ENCODE data around the gene JUNB.

JUNB gene

DNA sequence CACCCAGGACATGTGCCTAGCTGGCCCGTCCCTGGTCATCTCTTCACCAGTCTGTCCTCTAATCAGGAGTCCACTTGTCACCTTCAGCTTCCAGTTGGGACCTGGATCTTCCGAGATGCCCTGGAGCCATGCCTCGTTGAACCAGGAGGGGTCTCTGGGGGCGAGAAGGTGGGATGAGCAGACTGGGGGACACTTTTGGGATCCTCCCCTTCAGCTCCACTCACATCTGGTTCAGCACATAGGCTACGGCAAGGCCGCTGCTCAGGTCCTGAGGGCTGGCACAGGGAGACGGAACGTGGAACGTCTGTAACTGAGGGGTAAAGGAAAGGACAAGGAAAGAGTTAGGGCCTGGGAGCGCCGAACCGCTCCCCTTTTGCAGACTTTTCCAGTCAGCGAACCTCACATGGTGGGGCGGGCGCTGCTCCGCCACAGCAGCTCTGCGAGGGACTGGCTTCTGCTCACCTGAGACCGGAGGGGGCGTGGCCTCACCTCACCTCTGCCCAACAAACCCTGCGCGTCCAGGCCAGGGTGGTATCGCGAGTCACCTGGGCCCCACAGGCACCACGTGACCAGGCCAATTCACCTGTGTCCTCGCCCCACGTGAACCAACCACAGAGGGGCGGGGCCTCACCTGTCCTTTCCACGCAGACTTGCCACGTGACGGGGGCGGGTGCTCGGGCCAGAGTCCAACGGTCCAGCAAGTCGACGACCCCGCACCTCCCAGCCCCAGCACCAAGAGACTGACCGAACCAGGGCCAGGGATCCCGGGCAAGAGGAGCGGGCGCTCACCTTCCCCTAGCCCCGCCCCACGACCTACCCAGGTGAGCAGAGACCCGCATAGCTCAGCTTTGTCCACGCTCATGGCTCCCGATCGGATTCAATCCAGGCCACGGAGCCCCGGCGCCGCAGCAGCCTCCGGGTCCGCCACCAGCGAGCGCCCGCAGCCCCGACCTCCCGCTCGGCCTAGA, 16.4 kb upstream of the JUNB start, which contains the start of gene HOOK2:
TSS of gene HOOK2 (minus strand) at position 965 of the 968 bp plus-strand sequence. CDS start at position 862, 103 bp downstream.
- peak; percentile 72 for DNase-seq

DNA sequence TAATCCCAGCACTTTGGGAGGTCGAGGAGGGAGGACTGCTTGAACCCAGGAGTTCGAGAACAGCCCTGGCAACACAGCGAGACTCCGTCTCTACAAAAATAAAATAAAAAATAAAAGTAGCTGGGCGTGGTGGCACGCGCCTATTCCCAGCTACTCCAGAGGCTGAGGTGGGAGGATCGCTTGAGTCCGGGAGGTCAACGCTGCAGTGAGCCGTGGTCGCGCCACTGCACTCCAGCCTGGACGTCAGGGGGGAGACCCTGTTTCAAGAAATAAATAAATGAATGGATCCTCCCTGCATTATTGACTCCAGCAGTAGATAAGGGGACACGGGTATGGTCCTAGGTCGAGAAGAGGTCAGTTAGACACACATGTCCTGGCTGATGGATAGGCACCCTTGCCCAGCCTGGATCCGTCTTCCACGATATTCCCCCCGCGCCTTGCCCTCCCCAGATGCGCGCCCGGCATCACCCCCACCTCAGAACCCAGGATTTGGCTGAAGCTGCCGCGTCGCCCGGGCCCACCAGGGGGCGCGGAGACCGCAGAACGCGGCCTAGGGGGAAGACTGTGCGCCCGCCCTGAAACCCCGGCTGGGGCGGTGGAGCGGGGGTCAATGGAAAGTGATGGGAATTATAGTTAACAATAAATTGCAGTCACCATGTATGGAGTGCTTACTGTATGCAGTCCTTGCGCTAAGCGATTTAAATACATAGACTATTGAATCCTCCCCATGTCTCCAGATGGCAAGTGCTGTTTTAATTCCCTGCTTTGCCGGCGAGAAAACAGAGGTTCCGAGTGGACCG, 13.9 kb upstream of the JUNB start:
- DNase-seq: peak; percentile 89

DNA sequence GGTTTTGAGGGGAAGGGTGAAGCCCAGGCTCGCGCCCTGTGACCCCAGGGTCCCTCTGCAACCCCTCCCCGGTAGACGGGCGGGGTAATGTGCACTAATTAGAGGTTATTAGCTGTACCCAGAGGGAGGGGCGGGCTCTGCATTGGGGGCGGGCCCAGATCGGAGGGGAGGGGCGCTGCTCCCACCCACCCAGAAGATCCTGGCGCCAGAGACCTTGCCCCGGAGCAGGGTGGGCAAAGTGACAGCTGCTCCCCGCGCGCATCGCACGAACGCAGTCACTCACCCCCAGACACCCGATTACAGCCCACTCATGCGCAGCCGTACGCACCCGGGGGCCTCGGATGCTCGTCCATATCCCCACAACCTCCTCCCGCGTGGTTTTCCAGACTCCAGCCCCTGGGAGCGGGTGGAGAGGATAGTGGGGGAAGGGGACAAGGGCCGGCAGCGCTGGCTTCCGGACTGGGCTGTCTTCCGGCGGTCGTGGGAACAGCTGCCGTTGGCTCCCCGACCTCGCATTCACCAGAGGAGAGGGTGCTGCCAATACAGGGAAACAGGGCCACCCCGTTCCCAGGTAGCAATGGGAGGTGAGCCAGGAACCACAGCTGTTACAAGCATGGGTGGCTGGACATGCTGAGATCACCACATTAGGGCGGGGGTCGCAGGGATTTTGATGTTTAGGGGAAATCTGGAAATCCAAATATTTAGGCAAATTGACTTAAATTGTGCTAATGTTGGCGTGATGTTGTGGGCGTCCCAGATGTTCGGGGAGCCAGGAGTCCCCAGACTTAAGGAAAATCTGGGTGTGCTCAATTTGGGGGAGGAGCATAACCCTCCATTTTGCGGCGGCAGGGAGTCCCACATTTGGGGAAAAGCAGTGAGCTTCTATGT, 13.0 kb upstream of the JUNB start:
- DNase-seq: peak; percentile 90

DNA sequence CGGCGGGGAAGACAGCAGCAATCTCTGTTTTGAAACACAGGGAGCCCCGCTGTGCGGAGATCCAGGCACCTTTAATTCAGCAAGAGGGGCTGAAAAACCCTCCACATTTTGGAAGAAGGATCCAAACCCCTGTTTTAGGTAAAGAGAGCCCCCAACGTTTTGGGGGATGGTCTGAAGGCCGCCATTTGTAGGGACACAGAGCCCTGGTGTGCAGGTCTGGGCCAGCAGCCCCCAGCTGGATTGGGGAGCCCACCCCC, 12.5 kb upstream of the JUNB start:
- no peak for DNase-seq

DNA sequence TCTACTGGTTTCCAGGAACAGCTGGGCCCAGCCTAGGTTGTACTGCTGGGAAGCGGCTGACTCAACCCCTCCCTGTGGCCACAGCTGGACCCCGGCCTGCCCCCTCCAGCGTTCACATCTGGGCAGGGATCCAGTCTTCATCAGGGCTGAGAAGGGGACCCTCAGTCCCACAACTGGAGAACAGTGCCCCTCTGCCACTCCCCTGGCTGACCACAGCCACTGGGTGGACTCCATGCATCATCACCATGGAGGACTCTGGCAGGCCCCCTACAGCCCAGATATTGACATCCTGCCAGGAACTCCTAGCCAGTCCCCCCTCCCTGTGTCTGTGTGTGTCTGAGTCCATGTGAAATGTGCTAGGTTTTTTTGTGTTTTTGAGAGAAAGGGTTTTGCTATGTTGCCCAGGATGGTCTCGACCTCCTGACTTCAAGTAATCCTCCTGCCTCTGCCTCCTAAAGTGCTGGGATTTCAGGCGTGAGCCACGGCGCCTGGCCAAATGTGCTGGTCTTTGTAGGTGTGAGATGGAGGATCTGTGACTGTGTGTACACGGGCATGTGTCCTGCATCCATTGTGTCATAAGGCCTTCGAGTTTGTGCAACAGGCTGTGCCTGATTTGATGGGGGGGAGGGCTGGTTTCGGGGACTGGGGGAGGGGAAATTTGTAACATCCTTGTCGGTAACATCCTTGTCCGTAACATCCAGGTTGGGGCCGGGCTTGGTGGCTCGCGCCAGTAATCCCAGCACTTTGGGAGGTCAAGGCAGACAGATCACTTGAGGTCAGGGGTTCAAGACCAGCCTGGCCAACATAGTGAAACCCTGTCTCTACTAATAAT, 11.9 kb upstream of the JUNB start:
- DNase-seq: peak; percentile 92

DNA sequence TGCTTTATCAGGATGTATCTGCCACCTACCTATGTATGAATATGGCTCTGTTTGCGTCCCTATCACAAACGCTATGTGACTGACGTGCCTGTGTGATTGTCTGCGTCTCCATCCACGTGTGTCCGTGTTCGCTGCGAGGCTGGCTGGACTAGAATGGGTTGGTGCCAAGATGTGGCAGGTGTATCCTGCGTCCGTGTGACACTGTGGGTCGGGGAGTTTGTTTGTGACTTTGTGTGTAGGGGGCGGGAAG, 9.2 kb upstream of the JUNB start:
- no peak for DNase-seq

DNA sequence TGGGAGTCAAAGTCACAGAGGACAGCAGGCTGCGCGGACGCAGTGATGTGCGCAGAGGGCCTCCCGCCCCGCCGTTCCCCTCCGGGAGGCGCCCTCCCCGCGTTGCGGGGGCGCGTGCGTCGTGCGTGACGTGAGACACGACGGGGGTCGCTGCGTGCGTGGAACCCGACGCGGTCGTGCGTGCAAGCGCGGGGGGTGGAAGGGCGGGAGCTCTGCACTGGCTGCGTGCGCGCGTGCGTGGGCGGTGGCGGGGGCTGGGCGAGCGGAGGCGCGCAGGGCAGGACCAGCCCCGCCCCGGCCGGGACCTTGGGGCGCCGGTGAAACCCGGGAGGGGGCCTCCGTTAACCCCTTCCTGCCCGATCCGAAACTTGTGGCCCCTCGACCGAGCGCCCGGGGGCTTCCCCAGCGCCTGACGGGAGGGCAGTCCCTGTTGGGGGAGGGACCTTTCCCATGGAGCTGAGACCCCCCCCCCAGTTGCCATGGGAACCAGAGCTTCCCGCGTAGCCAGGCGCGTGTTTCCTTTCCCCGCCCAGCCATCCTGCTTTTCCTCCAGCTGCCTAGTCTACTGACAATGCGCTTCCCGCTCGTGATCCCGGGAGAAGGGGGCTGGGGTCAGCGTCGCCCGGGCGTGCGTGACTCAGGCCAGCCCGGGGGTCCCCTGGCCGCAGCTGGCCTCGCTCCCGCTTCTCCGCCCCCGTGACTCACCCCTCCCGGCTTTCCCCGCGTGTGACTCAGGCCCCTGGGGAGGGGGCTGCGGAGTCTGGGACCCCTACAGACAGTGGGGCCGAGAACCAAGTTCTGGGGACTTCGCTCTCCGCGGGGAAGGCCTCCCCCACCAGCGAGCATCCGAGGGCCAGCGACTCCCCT, 8.6 kb upstream of the JUNB start:
- peak; percentile 93 for DNase-seq

DNA sequence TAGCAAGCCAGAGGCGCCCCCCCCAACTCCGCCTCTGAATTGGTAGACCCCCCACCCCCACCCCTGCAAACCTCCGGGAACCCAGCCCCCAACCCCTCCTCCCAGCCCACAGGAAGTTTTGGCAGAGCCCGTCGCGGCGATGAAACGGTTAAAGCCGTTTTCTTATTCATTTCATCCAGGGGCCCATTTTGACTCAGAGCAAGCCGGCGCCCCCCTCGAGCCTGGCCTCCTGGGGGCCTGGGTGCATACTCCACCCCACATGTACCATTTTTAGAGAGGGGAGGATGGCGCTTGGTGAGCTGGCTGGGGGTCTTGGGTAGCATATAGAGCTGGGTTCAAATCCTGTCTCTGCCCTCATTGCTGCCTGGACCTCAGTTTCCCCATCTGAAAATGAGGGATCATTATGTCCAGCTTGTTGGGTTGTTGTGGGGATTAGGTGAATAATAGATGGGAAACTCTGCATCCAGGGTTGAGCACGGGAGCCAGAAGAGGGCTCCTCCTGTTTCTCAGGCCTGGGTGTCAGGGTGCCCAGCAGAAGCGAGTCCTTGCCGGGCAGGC, 7.9 kb upstream of the JUNB start:
- no peak for DNase-seq

DNA sequence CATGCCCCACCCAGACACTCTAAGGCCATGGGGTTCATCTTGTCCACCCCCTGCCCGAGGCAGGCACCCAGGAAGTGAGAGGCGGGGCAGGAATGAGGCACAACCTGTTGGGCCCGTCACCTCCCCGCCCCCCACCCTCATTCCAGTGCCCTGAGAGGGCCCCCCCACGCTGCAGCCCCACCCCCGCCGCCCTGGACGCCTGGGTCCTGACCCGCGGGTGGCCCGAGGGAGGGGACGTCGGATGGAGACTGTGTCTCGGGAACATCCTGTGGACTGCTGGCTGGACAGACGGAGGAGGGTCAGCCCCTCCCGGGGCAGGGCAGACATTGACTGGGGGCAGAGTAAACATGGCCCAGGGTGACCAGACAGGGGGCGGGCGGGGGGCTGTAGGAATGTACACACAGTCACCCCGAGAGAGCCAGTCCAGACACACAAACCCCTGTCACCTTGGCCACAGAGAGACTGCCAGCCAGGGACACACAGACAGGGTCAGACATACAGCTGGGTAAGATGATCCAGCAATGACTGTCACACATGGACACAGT, 7.4 kb upstream of the JUNB start:
- DNase-seq: no peak

DNA sequence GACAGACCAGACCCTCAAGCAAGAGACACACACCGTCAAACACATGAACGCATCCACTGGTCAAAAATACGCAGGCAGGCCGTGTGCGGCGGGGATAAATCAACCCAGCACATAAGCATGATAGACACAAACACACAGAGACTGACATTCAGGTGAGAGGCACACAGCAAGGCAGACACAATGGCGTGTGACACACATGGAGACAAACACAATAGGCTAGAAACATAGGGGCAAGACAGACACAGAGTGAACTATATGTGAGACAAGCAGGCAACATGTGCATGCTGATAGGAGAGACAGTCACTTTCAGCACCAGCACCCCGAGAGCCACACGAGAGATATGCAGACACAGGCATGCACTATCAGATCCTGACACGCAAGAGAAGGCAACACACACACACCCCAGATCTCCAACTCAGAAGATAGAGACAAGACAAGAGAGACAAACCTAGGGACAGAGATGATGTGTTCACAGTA, 6.9 kb upstream of the JUNB start:
- DNase-seq: no peak

DNA sequence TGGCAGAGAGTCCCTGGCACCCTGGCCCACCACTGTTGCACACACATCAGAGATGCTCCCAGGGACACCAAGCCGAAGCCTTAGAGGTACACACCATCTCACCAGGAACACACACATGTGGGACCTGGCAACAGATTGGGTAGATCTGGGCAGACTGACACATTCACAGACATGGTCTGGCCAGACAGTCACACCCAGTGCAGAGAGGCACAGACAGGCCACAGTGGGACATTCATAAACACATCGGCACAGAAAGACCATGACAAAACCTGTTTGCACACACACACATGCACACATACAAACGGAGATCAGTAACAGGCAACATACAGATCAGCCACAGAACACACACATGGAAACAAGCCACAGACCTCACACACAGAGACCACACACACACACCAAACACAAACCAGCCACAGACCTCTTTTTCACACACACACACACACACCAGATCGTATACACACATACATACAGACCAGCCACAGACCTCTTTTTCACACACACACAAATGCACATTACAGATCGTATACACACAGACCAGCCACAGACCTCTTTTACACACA, 6.3 kb upstream of the JUNB start:
- no peak for DNase-seq

DNA sequence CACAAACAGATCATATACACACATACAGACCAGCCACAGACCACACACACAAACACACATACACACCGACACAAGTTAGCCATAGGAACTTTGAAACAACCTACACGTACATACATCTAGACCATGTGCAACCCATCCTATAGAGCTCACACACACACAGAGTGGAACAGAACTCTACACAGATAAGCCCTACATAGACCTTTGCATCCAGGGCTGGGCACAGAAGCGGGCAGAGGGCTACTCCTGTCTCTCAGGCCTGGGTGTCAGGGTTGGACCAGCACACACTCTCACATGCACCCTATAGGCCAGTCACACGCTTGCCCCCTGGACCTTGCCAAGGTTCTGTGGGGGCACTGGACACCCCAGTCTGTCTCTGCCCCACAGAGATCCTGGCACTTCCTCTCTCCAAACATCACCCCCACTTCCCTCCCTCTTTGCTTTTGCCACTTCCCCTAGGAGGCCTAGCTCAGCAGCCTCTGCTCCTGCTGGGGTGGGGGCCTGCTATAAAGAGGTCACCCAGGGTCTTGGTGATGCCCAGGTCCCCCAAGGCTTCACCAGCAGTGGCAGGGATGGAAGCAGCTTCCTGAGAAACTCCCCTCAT, 5.8 kb upstream of the JUNB start:
- DNase-seq: no peak

DNA sequence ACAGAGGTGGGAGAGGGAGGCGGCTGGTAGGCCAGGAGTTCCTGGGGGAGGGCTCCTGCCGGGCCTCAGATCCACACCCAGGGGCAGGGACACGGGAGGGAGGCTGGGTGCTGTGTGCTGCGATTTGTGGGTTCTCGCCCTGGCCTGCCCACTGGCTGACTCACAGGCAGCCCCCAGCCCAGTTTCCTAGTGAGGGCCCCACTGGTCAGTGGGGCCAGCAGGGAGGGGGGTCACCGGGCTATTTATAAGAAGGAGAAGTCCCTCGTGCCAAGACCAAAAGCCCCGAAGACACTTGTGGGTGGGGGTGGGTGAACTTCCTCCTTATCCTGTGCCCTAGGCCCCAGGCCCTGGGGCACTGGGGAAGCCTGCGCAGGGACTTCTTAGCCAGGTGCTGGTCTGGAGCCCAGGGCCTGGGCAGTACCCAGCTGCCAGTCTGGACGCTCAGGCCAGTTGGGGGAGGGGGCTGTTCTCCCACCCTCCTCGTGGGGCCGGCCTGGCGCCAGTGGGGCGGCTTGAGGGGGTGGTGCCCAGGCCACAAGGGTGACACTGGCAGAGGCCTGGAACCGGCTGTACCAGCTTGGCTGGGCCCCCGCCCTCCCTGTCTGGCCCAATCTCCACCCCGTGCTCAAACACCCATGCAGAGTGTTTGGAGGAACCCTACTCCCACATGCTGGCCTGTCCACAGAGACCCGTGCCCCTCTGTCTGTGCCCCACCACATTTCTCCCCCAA, 5.0 kb upstream of the JUNB start:
- DNase-seq: no peak

DNA sequence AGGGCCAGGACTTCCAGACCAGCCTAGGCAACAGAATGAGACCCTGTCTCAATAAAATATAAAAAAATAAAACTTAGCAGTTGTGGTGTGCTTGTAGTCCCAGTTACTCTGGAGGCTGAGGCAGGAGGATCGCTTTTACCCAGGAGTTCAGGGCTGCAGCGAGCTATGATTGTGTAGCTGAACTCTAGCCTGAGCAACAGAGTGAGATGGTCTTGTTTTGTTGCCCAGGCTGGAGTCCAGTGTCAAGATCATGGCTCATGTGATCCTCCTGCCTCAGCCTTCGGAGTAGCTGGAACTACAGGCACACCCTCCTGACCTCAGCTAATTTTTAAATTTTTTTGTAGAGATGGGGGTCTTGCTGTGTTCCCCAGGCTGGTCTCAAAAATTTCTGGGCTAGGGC, 4.3 kb upstream of the JUNB start:
- DNase-seq: no peak

DNA sequence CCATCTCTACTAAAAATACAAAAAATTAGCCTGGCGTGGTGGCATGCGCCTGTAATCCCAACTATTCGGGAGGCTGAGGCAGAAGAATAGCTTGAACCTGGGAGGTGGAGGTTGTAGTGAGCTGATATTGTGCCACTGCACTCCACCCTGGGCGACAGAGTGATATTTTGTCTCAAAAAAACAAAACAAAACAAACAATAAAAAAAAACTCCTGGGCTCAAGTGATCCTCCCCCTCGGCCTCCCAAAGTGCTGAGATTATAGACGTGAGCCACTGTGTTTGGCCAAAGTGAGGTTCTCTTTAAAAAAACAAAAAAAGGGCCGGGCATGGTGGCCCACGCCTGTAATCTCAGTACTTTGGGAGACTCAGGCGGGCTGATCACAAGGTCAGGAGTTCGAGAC, 3.8 kb upstream of the JUNB start:
- DNase-seq: no peak

DNA sequence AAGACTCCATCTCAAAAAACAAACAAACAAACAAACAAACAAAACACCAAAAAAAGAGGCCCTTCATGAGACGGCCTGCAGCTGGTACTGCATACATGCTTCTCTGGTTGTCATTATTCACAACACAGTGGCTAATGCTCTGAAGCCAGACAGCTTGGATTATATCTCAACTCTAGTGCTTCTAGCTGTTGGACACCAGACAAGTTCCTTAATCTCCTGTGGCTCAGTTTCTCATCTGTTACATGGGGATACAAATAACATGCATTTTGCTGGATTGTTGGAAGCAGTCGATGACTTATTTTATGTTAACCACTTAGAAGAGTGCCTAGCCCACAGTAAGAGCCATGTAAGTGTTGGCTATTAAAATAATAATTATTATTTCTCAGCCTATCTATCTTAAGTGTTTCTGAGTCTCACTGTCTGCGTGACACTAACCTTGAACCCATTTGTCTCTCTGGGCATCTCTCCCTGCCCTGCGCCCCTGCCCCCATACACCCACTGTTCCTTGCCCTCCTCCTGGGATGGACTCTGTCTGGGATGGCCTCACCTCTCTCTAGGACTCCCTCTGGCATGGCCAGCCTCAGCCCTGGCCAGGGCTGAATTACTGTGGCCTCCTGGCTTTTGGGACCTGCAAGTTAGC, 3.1 kb upstream of the JUNB start:
- no peak for DNase-seq

DNA sequence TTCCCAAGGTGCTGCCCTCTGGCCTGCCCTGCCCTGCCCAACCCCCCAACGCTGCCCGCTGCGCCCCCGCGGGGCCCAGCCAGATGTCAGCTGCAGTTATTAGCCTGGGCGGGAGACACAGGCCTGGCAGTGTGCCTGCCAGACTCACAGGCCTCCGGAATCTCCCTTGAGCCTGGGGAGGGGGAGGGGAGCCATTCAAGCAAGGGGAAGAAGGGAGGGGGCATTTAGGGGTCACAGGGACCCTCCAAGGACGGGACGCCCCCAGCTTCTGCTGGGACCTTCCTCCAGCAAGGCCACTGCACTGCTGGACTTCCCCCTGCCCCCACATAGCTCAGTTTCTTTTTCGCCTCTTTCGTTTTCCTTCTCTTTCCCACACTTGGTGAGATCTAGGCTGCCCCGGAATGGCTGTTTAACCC, 2.6 kb upstream of the JUNB start:
- peak; percentile 86 for DNase-seq

DNA sequence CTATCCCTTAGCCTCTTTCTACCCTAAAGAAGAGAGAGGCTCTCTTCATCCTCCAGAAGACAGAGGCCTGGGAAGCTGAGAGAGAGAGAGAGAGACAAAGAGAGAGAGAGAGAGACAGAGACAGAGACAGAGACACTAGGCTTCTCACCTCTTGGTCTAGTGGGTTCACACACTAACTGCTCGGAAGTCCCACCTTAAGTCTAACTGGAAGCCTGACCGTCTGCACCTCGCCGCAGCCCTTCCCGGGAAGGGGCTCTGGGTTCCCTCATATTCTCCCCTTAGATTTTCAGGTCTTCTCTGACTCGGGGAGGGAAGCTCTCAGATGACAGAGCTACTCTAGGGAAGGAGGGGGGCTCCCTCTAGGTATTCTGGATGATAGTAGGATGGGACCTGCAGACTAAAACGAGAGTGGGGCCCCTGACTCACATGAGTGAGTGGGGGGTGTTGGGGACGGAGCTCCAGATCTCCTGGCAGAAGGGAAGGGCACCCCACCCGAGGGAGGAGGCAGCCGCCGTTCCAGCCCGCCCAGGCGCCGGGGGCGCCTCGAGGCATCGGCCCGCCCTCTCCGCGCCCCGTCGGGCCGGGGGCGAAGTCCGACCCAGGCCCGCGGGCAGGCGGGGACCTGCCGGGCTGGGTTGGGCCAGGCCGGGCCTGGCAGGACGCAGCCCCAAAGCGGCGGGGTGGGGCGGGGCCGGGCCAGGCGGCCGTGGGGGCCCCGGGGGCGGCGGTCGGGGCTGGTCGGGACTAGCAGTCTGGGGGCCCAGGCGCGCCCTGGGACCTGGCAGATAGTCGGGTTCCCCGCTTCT, 2.0 kb upstream of the JUNB start:
- DNase-seq: no peak
